GM18526 (cell line): ENCODE data around the gene MAVS.

Source experiments
- POLR2A ChIP-seq: IDR thresholded peaks from 3 replicates; pipeline ENCODE4 v1.6.1; 2011; ENCODE audit not compliant: insufficient read length; ENCODE audit errors: extremely low read depth

The MAVS gene

GRCh38 chr20:3865152-3865886 is 18.7 kb downstream of the MAVS start:
- TF ChIP-seq POLR2A: no peak

GRCh38 chr20:3865887-3866407 is 19.3 kb downstream of the MAVS start:
- no peak for TF ChIP-seq POLR2A

DNA sequence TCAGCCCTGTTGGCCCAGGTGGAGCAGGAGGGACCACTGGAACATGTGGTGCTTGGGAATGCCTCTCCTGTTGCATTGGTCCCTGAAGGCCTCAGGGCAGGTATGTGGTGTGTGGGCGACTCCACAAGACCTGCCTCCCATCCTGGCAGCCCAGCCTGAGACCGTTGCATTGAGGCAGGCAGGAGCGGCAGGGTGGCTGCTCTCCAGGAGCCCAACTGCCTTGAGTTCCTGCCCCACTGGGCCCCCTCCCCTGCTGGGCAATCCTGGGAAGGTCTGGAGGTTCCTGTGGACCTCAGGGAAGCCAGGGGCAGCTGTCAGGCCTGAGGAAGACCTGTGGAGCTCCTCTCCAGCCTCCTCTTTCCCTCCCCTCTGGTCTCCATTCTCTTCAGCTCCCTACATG is 19.8 kb downstream of the MAVS start:
- no peak for TF ChIP-seq POLR2A

DNA sequence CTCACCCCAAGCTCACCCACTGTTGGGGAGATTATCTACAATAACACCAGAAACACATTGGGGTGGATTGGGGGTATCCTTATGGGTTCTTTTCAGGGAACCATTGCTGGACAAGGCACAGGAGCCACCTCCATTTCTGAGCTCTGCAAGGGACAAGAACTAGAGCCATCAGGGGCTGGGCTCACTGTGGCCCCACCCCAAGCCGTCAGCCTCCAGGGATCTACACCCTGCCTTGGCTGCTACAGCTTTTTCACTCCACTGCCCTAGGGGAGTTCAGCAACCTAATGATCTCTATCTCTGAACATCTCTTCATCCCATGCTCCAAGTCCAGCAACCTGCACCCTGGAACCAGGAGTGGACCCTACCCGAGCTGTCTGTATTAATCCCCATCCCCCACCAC is 21.2 kb downstream of the MAVS start:
- TF ChIP-seq POLR2A: no peak

DNA sequence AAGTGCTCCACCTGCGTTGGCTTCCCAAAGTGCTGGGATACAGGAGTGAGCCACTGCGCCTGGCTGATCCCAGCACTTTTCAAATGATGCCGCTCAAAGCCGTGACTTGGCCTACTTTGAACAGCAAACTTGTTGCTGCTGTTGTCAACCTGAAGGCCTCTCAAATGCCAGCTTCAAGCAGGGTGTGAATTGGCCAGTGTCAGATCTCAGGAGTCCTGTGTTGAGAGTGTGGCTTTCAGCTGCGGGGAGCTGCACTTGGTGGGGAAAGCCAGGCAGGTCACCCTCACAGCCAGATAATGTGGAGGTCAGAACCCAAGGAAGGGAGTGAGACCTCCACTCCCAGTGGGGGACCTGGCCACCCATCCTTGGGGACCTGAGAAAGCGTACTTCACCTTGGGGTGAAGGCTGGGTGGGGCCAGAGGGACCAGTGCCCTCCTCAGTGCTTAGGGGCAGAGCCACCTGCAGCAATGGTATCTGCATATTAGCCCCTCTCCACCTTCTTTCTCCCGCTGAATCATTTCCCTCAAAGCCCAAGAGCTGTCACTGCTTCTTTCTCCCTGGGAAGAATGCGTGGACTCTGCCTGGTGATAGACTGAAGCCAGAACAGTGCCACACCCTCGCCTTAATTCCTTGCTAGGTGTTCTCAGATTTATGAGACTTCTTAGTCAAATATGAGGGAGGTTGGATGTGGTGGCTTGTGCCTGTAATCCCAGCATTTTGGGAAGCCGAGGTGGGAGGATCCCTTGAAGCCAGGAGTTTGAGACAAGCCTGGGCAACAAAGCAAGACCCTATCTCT is 23.4 kb downstream of the MAVS start:
- no peak for TF ChIP-seq POLR2A

- TF ChIP-seq POLR2A: no peak
Measured at GRCh38 chr20:3871550-3872265, 25.1 kb downstream of the MAVS start.

- no peak for TF ChIP-seq POLR2A
Measured at GRCh38 chr20:3873507-3873906, 26.9 kb downstream of the MAVS start.

GRCh38 chr20:3874194-3874844 is 27.7 kb downstream of the MAVS start:
- no peak for TF ChIP-seq POLR2A

GRCh38 chr20:3875378-3875974 is 28.8 kb downstream of the MAVS start:
- TF ChIP-seq POLR2A: no peak

- TF ChIP-seq POLR2A: no peak
Measured at GRCh38 chr20:3876000-3876399, 29.4 kb downstream of the MAVS start.

GRCh38 chr20:3876676-3877075 is 30.0 kb downstream of the MAVS start:
- TF ChIP-seq POLR2A: no peak

DNA sequence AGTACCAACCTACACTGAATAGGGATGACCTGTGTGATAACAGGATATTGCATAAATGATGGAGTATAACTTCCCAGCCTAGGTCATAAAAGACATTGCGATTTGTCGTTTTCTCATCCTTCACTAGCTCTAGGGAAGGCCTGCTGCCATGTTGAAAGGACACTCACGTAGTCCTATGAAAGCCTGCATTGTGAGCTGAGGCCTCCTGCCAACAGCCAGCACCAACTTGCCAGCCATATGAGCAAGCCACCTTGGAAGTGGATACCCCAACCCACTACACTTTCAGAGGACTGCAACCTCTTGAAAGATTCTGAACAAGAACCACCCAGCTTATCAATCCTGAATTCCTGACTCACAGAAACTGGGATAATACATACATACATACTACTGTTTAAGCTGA is 39.1 kb downstream of the MAVS start:
- TF ChIP-seq POLR2A: no peak

- TF ChIP-seq POLR2A: no peak
Measured at GRCh38 chr20:3887876-3888620, 41.4 kb downstream of the MAVS start.
